Heart left ventricle (tissue), 13 donors: ENCODE data around the gene PPP1R12B.

Experiments
- CTCF ChIP-seq, 12 donors: fragments of 200-600 bp; sonication (generic) in 4 of 12; IDR thresholded peaks; one replicate each; pipeline versions ENCODE4 v1.5.0 to v1.8.0; 2018 to 2022; ENCODE audit warnings: antibody characterized with exemption in 12 of 12, mild to moderate bottlenecking in 5 of 12
- POLR2A ChIP-seq, 2 donors: fragments of 450-650 bp; IDR thresholded peaks; one replicate each; pipeline ENCODE4 v1.6.1; 2017; ENCODE audit warnings: antibody characterized with exemption in 2 of 2, mild to moderate bottlenecking in 2 of 2, moderate library complexity in 2 of 2
- donor health status: ischemic (EF 13 %, LVEDD 7.1; RV severe dilation, severe dysfunction).
- donor health status: DM: no; HTN: yes; CAD: no.
- donor health status: DM: no; HTN: no; CAD: no.
- donor health status: ischemic (EF 25% LVEDD 6.9; RV normal size, moderate dysfunction).
- donor health status: ischemic (EF 25% LVEDD 5.7; RV mildly dilated, moderate dysfunction).
- donor health status: ischemic (EF 35%, LVEDD 5.7; RV mildly dilated, moderate dysfunction).
- donor health status: nonischemic (EF 11% LVEDD 7.7; RV severe dilation, severe dysfunction).
- donor health status: DM: yes; HTN: yes; CAD: no.
- donor health status: PGD.
- donor health status: ischemic (EF 29% LVEDD 5.4; RV normal size, mild dysfunction).
- donor health status: nonischemic (EF 23%, LVEDD 6.1; RV moderate dilation, normal function).

- TF ChIP-seq CTCF (IDR thresholded peaks at IDR 0.05) (no peak), POLR2A (IDR thresholded peaks at IDR 0.05) (no peak)
Observed at GRCh38 chr1:202357506-202357905, 9.0 kb downstream of the PPP1R12B start.
